Psoas muscle (tissue), 8 donors: ENCODE measurements around the gene TIMM13. TPM values are rescaled to one million over a fixed set of nuclear protein-coding genes. Genes with fewer than 3 reads are reported as not detected.
A peak's percentile ranks its signal among the peaks of the same experiment; 100 is the strongest.

Experiments
- ATAC-seq, 4 donors: fragments of 200-7000 bp; cut with Tn5 transposase; one replicate each; pipeline ENCODE4 v1.9.1; 2020; ENCODE audit warnings: moderate library complexity in 3 of 4, mild to moderate bottlenecking in 2 of 4
- DNase-seq, 2 donors: peaks; one replicate each; pipeline ENCODE4 v3.0.0-alpha.2; 2020
- H3K27ac ChIP-seq: fragments of 200-600 bp; one replicate; pipeline ENCODE4 v1.8.0; 2022
- H3K27me3 ChIP-seq, 3 donors: fragments of 200-600 bp in 1 of 3; one replicate each; pipeline versions ENCODE4 v1.6.1 to v1.8.0; 2013 to 2022; ENCODE audit warnings: low read length in 2 of 3, mild to moderate bottlenecking in 2 of 3, moderate library complexity in 1 of 3; ENCODE audit not compliant: insufficient read depth in 3 of 3
- H3K36me3 ChIP-seq, 2 donors: fragments of 200-600 bp in 1 of 2; one replicate each; pipeline versions ENCODE4 v1.6.1 to v1.8.0; 2013 to 2022; ENCODE audit warnings: low read depth in 1 of 2, mild to moderate bottlenecking in 1 of 2, moderate library complexity in 1 of 2; ENCODE audit not compliant: insufficient read depth in 1 of 2
- H3K4me1 ChIP-seq: fragments of 200-600 bp; one replicate; pipeline ENCODE4 v1.8.0; 2022
- H3K4me3 ChIP-seq: fragments of 200-600 bp; one replicate; pipeline ENCODE4 v1.8.0; 2022; ENCODE audit warnings: mild to moderate bottlenecking
- H3K9me3 ChIP-seq: fragments of 200-600 bp; one replicate; pipeline ENCODE4 v1.8.0; 2022
- WGBS, 3 donors: extraction: QIAGEN DNeasy Blood & Tissue Kit; methylation state at CpG; one replicate each; pipeline versions ENCODE4 v1.1.6 to v1.1.7; 2013; 5-methylcytosine and 5-hydroxymethylcytosine counted together
- intact Hi-C, 2 donors: fragments of 100-400 bp; cut with DNase I; formaldehyde crosslinking; loops; one replicate each; pipeline versions ENCODE4 v1.11.0 to v1.14.2; 2022
- polyA plus RNA-seq, 3 donors: library from polyadenylated mRNA; stranded (reverse); fragments of 200-250 nt; gene quantifications; one replicate each; pipeline ENCODE4 v1.2.3, GENCODE V29; 2013
- total RNA-seq, 4 donors: library from RNA; stranded (reverse); fragmentation: NEBNext Ultra II Directional in 2 of 4; extraction: Animal tissue kit (Norgen Biotek cat#: 25700) in 2 of 4; gene quantifications; one replicate each; pipeline versions ENCODE4 v1.2.1 to v1.2.4, GENCODE V29; 2021 to 2023
- TF ChIP-seq, protein P1 (sequence below): fragments of 200-600 bp; IDR thresholded peaks from one replicate; pipeline ENCODE4 v1.8.0; 2022; ENCODE audit warnings: antibody characterized with exemption
- donor health status: healthy with polysubstance abuse.
- donor health status: DM: no; HTN: no; CAD: no; lungs with moderate emphysema.
- donor health status: Bipolar disorder and iron deficiency.
- donor health status: healthy.
- donor health status: DM: yes; HTN: yes; CAD: no.
- donor health status: DM: no; HTN: no; CAD: no.
- donor health status: DM: no; HTN: no; CAD: no.
- donor health status: DM: yes; HTN: yes; CAD: no.

The TIMM13 gene
- total and polyA plus RNA-seq, 7 donors = 70.3 to 254 (median 99.0) TPM

DNA sequence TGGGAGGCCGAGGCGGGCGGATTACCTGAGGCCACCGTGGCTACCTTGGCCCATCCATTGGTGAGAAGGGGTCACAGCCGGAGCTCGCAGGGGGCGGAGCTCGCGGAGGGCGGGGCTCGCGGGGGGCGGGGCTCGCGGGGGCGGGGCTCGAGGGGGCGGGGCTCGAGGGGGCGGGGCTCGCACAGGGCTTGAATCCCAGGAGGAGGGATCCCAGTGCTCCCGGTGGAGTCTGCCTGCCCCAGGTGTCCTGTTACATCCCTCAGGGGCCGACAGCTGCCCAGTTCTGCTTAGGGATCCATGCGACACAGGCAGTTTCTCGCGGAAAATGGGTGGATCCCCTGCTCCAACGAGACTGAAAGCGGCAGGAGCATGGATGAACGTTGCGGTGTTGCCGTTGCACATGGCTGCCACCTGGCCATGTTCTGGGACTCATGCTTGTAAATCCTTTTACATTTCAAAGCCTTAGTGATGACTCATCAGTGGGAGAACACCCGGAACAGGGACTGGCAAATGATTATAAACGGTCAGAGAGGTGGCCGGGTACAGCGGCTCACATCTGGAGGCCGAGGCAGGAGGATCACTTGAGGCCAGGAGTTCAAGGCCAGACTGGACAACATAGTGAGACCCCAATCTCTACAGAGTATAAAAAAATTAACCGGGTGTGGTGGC lies 42.2 kb downstream of the TIMM13 start:
- intact Hi-C loops = loop anchor here (5.0 kb wide), 2 partner anchors 53 to 108 kb away; no protein-coding TSS in a partner anchor
- peak overlapping the region; percentile 18 for H3K4me3 ChIP-seq
- H3K9me3 ChIP-seq = peaks cover 8% of the 10 kb centered on the region
- TF ChIP-seq, protein P1, sequence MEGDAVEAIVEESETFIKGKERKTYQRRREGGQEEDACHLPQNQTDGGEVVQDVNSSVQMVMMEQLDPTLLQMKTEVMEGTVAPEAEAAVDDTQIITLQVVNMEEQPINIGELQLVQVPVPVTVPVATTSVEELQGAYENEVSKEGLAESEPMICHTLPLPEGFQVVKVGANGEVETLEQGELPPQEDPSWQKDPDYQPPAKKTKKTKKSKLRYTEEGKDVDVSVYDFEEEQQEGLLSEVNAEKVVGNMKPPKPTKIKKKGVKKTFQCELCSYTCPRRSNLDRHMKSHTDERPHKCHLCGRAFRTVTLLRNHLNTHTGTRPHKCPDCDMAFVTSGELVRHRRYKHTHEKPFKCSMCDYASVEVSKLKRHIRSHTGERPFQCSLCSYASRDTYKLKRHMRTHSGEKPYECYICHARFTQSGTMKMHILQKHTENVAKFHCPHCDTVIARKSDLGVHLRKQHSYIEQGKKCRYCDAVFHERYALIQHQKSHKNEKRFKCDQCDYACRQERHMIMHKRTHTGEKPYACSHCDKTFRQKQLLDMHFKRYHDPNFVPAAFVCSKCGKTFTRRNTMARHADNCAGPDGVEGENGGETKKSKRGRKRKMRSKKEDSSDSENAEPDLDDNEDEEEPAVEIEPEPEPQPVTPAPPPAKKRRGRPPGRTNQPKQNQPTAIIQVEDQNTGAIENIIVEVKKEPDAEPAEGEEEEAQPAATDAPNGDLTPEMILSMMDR = no peak
- peaks cover 0 to 5% (median 1%) of the 10 kb centered on the region in 3 donors for H3K27me3 ChIP-seq
- H3K4me1 ChIP-seq = peaks cover 5% of the 10 kb centered on the region
- no peak overlapping the region for H3K27ac ChIP-seq
- no peaks in the 10 kb centered on the region for H3K36me3 ChIP-seq
- ATAC-seq (peak; percentile 75 to 93 (median 84)), DNase-seq (peak; percentile 27 to 70)
- 9 to 14% (median 12%) methylated on average over 20 to 37 of the region's 37 CpGs for WGBS, 3 donors

DNA sequence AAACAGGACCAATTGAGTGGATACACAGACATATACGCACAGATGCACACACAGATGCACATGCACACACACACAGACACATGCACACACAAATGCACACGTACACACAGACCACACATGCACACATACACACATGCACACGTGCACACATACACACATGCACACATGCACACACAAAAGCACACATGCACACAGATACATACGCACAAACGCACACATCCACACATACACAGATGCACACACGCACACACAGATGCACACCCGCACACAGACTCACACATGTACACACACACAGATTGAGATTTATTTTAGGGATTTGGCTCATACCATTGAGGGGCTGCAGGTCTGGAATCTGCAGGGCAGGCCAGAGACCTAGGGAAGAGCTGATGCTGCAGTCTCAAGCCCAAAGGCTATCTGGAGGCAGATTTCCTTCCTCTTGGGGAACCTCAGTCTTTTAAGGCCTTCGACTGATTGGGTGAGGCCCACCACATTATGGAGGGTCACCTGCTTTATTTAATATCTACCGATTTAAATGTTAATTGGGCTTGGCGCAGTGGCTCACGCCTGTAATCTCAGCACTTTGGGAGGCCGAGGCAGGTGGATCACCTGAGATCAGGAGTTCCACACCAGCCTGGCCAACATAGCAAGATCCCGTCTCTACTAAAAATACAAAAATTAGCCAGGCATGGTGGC lies 44.7 kb downstream of the TIMM13 start:
- ATAC-seq = no peak
- Histone ChIP-seq H3K4me1 (peaks cover 5% of the 10 kb centered on the region), H3K9me3 (peaks cover 8% of the 10 kb centered on the region), H3K27me3 (peaks cover 0 to 4% (median 1%) of the 10 kb centered on the region in 3 donors), H3K36me3 (no peaks in the 10 kb centered on the region), H3K27ac (no peak overlapping the region), H3K4me3 (no peak overlapping the region)
- intact Hi-C loops = no loop called here
- WGBS, 3 donors = 88 to 91% (median 89%) methylated on average over 13 of the region's 13 CpGs
- DNase-seq = no peak
- TF ChIP-seq, protein P1 = no peak

DNA sequence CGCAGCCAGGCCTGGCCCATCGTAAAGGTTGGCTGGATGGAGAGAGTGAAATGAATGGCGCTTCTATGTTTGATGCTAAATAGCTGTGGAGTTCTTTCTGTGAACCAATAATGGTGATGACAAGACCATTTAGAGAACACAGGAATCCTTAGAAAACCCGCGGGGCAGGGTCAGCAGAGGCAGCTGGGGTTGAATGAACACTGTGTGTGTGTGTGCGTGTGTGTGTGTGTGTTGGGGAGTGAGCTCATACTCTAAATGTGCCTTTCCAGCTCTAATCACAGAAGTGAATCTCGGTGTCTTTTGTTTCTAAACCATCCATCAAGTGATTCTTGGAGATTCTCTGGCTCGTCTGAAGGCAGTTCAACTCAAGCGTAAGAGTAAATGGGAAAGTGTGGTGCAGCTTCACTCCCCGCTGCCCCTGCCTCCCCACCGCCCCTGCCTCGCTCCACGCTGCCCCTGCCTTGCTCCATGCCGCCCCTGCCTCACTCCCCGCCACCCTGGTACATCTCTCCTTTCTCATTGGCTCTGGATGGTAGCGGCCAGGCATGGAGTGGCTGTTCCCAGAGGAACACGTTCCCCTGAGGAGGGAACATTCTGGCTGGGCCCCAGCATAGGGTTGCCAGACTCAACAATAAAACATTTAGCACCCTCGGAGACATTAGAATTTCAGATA lies 46.1 kb downstream of the TIMM13 start:
- no peak overlapping the region for H3K27ac ChIP-seq
- WGBS, 3 donors = 51 to 55% (median 52%) methylated on average over 18 of the region's 18 CpGs
- ATAC-seq = no peak

DNA sequence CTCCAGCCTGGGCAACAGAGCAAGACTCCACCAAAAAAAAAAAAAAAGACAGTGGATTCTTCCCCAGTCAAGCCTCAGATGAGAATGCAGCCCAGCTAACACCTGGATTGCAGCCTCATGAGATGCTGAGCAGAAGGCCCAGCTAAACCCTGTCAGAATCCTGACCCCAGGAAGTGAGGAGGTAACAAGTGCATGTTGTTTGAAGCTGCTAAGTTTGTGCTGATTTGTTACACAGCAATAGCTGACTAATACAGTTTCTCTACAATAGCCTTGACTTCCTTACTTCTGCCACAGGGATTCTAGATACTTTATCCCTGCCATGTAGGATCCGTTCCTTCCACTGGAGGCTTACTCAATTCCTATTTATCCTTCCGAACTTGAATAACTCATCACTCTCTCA lies 46.8 kb downstream of the TIMM13 start:
- DNase-seq = no peak
- peaks cover 4% of the 10 kb centered on the region for H3K4me1 ChIP-seq
- TF ChIP-seq, protein P1 = no peak
- intact Hi-C loops = no loop called here
- H3K4me3 ChIP-seq = no peak overlapping the region
- ATAC-seq = no peak
- no peaks in the 10 kb centered on the region for H3K36me3 ChIP-seq
- peaks cover 8% of the 10 kb centered on the region for H3K9me3 ChIP-seq
- no peak overlapping the region for H3K27ac ChIP-seq
- WGBS, 3 donors = 90 to 94% (median 93%) methylated on average over 2 of the region's 2 CpGs
- H3K27me3 ChIP-seq = peaks cover 0 to 1% (median 0%) of the 10 kb centered on the region in 3 donors

More for the DNA sequence above, 46.1 kb downstream of the TIMM13 start:
- no peak for DNase-seq
- TF ChIP-seq, protein P1 = no peak
- H3K9me3 ChIP-seq = peaks cover 8% of the 10 kb centered on the region
- peaks cover 5% of the 10 kb centered on the region for H3K4me1 ChIP-seq
- no peaks in the 10 kb centered on the region for H3K36me3 ChIP-seq
- intact Hi-C loops = no loop called here
- peaks cover 0 to 1% (median 0%) of the 10 kb centered on the region in 3 donors for H3K27me3 ChIP-seq
- H3K4me3 ChIP-seq = no peak overlapping the region
